HG02678 (cell line): ENCODE measurements around the gene PCDHGA3.
"Not testable (repeated sequence)": the region's sequence is repeated elsewhere in the genome, so short reads cannot be mapped to it uniquely, and the experiment has no call there.

Experiments used
- ATAC-seq: cut with Tn5 transposase; IDR thresholded peaks from one replicate; pipeline ENCODE4 v1.9.1; 2021; ENCODE audit warnings: mild to moderate bottlenecking, moderate library complexity; ENCODE audit not compliant: unreplicated experiment

The PCDHGA3 gene

DNA sequence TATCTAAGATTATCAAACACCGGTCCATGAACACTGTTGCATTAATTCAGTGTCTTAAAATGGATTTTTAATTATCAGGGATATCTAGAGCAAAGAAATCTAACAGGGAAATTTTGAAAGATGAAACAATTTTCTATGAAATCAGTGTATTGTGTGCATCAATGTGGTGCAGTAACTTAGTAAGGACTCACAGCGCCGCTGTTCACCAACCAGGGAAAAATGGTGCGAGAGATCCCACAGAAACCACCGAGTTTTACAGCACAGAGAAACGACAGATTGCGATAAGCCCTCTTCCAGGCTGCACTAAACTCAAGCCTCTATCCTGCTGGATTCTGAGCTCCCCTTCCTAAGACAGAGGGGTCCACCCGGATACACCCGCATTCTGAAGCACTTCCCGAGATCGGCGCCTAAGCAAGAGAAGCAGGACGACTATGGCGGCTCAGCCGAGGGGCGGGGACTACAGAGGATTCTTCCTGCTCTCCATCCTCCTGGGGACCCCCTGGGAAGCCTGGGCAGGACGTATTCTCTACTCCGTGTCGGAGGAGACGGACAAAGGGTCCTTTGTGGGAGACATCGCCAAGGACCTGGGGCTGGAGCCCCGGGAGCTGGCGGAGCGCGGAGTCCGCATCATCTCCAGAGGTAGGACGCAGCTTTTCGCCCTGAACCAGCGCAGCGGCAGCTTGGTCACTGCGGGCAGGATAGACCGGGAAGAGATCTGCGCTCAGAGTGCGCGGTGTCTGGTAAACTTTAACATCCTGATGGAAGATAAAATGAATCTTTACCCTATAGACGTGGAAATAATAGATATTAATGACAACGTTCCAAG is 39.1 kb downstream of the PCDHGA3 start, which contains the start of gene PCDHGA7:
TSS of gene PCDHGA7 (plus strand) at position 274 of the 826 bp plus-strand sequence. CDS start at position 432, 158 bp downstream.
- no peak for ATAC-seq

DNA sequence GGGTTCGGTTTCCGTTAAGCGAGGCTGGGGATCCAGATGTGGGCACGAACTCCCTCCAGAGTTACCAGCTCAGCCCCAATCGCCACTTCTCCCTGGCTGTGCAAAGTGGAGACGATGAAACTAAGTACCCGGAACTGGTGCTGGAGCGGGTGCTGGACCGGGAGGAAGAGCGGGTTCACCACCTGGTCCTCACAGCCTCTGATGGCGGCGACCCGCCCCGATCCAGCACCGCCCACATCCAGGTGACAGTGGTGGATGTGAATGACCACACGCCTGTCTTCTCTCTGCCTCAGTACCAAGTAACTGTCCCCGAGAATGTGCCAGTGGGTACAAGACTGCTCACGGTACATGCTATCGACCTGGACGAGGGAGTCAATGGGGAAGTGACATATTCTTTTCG is 39.7 kb downstream of the PCDHGA3 start:
- ATAC-seq, result no peak

DNA sequence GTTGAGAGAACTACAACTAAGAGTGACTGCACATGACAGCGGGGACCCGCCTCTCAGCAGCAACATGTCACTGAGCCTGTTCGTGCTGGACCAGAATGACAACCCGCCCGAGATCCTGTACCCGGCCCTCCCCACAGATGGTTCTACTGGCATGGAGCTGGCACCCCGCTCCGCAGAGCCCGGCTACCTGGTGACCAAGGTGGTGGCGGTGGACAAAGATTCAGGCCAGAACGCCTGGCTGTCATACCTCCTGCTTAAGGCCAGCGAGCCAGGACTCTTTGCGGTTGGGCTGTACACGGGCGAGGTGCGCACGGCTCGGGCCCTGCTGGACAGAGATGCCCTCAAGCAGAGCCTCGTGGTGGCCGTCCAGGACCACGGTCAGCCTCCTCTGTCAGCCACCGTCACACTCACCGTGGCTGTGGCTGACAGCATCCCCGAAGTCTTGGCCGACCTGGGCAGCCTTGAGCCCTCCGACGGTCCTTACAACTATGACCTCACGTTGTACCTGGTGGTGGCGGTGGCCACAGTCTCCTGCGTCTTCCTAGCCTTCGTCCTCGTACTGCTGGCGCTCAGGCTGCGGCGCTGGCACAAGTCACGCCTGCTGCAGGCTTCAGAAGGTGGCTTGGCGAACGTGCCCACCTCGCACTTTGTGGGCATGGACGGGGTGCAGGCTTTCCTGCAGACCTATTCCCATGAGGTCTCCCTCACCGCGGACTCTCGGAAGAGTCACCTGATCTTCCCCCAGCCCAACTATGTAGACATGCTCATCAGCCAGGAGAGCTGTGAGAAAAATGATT is 41.0 kb downstream of the PCDHGA3 start:
- no peak for ATAC-seq

DNA sequence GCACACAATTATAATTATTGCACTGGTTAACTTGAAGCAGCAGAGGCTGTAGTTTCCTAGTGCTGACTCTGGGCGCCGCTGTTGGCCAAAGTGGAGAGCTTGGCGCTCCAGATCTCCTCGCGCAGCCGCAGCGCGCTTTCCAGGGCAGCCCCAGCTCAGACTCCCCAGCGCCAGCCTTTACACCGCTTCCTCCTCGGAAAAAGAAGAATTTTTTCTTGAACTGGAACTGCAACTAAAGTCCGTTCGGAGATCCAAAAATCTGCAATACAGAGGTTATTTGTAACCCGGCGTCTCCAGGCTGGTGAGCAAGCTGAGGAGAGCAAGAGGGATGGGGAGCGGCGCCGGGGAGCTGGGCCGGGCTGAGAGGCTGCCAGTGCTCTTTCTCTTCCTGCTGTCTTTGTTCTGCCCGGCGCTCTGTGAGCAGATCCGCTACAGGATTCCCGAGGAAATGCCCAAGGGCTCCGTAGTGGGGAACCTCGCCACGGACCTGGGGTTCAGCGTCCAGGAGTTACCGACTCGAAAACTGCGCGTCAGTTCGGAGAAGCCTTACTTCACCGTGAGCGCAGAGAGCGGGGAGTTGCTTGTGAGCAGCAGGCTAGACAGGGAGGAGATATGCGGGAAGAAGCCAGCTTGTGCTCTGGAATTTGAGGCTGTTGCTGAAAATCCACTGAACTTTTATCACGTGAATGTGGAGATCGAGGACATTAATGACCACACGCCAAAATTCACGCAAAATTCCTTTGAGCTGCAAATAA is 44.1 kb downstream of the PCDHGA3 start, which contains the start of gene PCDHGB4:
TSS of gene PCDHGB4 (plus strand) at position 142 of the 755 bp plus-strand sequence. CDS start at position 329, 187 bp downstream.
- ATAC-seq, result not testable (repeated sequence)

DNA sequence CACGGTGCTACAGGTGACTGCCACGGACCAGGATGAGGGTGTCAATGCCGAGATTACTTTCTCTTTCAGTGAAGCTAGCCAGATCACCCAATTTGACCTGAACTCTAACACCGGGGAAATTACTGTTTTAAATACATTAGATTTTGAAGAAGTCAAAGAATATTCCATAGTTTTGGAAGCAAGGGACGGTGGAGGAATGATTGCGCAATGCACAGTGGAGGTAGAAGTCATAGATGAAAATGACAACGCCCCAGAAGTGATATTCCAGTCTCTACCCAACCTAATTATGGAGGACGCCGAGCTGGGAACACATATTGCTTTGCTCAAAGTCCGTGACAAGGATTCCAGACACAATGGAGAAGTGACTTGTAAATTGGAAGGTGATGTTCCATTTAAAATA is 45.0 kb downstream of the PCDHGA3 start:
- no peak for ATAC-seq

DNA sequence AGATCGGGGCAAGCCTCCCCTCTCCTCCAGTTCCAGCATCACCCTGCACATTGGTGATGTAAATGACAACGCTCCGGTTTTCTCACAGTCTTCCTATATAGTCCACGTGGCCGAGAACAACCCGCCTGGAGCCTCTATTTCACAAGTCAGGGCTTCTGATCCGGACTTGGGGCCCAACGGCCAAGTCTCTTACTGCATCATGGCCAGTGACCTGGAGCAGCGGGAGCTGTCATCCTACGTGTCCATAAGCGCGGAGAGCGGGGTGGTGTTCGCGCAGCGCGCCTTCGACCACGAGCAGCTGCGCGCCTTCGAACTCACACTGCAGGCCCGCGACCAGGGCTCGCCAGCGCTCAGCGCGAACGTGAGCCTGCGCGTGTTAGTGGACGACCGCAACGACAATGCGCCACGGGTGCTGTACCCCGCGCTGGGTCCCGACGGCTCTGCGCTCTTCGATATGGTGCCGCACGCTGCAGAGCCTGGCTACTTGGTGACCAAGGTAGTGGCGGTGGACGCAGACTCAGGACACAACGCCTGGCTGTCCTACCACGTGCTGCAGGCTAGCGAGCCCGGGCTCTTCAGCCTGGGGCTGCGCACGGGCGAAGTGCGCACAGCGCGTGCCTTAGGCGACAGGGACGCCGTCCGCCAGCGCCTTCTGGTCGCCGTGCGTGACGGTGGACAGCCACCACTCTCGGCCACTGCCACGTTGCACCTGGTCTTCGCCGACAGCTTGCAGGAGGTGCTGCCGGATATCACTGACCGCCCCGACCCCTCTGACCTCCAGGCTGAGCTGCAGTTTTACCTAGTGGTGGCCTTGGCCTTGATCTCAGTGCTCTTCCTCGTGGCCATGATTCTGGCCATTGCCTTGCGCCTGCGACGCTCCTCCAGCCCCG is 45.8 kb downstream of the PCDHGA3 start:
- ATAC-seq, result no peak

DNA sequence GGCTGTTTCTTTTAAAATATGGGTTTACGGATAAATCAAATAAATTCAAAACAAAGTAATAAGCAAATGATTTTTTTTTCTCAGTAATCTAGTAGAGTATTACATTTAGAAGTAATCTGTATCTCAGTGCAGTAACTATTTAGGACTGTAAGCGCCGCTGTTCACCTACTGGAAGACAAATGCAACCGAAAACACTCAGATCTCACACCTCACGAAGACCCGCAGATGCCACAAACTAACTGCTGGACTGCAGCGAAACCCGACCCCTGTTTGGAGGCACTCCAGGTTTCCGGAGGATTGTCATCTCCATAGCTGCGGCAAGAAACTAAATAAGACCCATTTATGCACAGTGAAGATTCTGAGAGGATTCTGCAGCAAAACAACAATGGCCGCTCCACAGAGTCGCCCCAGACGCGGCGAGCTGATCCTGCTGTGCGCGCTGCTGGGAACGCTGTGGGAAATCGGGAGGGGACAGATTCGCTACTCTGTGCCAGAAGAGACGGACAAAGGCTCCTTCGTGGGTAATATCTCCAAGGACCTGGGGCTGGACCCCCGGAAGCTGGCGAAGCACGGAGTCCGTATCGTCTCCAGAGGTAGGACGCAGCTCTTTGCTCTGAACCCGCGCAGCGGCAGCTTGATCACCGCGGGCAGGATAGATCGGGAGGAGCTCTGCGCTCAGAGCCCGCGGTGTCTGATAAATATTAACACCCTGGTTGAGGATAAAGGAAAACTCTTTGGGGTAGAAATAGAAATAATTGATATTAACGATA is 49.0 kb downstream of the PCDHGA3 start, which contains the start of gene PCDHGA8:
TSS of gene PCDHGA8 (plus strand) at position 205 of the 770 bp plus-strand sequence. CDS start at position 386, 181 bp downstream.
- no peak for ATAC-seq

DNA sequence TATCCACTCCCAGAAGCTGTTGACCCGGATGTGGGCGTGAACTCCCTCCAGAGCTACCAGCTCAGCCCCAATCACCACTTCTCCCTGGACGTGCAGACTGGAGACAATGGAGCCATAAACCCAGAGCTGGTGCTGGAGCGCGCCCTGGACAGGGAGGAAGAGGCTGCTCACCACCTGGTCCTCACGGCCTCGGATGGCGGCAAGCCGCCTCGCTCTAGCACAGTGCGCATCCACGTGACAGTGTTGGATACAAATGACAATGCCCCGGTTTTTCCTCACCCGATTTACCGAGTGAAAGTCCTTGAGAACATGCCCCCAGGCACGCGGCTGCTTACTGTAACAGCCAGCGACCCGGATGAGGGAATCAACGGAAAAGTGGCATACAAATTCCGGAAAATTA is 49.6 kb downstream of the PCDHGA3 start:
- ATAC-seq, result no peak

DNA sequence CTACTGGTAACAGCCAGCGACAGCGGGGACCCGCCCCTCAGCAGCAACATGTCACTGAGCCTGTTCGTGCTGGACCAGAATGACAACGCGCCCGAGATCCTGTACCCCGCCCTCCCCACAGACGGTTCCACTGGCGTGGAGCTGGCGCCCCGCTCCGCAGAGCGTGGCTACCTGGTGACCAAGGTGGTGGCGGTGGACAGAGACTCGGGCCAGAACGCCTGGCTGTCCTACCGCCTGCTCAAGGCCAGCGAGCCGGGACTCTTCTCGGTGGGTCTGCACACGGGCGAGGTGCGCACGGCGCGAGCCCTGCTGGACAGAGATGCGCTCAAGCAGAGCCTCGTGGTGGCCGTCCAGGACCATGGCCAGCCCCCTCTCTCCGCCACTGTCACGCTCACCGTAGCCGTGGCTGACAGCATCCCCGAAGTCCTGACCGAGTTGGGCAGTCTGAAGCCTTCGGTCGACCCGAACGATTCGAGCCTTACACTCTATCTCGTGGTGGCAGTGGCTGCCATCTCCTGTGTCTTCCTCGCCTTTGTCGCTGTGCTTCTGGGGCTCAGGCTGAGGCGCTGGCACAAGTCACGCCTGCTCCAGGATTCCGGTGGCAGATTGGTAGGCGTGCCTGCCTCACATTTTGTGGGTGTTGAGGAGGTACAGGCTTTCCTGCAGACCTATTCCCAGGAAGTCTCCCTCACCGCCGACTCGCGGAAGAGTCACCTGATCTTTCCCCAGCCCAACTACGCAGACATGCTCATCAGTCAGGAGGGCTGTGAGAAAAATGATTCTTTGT is 51.0 kb downstream of the PCDHGA3 start:
- not testable (repeated sequence) for ATAC-seq
